Measurements from ENCODE around the gene ADIPOQ.
"Not testable (repeated sequence)": the region's sequence is repeated elsewhere in the genome, so short reads cannot be mapped to it uniquely, and the experiment has no call there.

The ADIPOQ gene

DNA sequence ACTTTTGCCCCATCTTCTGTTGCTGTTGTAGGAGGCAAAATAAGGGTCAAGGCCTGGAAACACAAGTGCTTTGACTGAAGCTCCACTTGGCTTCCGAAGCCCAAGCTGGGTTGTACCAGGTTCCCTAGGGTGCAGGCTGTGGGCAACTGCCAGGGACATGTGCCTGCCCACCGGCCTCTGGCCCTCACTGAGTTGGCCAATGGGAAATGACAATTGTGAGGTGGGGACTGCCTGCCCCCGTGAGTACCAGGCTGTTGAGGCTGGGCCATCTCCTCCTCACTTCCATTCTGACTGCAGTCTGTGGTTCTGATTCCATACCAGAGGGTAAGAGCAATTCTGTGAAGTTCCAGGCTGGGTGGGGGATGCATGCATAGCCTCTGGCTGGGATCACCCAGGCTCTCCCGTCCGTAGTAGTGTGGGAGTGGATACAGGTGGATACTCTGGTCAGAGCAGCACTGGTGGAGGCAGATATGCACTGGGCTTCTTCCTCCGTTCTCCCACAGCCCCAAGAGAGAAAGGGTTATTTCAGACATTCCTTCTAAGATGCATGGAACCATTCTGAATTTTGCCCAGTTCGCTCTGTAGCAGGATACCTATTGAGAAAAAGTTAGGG, at the start of gene ADIPOQ:
Gene ADIPOQ, plus strand, starts transcription at position 285 of the 613 bp plus-strand sequence. CDS start 10,349 bp downstream, outside the sequence.
- no peak for DNase-seq

- DNase-seq = no peak
Measured at GRCh38 chr3:186798239-186798874, 44.2 kb upstream of the ADIPOQ start.

DNA sequence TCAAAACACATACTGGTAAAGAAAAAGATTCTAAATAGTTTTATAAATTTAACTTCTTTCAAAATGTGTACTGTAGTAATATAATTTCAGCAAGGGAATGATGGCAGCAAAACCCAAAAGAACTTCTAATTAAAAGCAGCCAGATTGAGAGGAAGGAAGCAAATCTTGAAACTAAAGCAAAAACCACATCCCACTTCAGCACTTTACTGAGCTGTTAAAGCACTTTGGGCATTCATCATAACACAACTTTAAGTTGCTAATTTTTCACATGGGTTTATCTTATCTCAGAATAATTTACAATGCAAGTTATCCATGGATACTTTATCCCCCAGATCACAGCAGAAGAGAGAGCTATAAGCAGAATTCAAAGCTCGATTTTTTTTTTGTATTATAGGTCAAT, 42.2 kb upstream of the ADIPOQ start:
- DNase-seq = no peak

GRCh38 chr3:186802701-186803100, 39.8 kb upstream of the ADIPOQ start:
- no peak for DNase-seq

- DNase-seq = not testable (repeated sequence)
Measured at GRCh38 chr3:186803447-186803846, 39.1 kb upstream of the ADIPOQ start.

GRCh38 chr3:186806089-186807055, 36.1 kb upstream of the ADIPOQ start, which contains the start of gene RFC4:
RFC4 (minus strand) TSS chr3:186806482; CDS start chr3:186804713, 1,769 bp downstream.
- peak; percentile 83 for DNase-seq

- DNase-seq = peak; percentile 13
Measured at GRCh38 chr3:186807231-186807630, 35.3 kb upstream of the ADIPOQ start.

GRCh38 chr3:186810336-186810996, 32.0 kb upstream of the ADIPOQ start:
- no peak for DNase-seq

DNA sequence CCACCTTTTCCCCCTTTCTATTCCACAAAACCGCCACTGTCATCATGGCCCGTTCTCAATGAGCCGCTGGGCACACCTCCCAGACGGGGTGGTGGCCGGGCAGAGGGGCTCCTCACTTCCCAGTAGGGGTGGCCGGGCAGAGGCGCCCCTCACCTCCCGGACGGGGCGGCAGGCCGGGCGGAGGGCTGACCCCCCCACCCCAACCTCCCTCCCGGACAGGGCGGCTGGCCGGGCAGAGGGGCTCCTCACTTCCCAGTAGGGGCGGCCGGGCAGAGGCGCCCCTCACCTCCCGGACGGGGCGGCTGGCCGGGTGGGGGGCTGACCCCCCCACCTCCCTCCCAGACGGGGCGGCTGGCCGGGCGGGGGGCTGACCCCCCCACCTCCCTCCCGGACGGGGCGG, 31.2 kb upstream of the ADIPOQ start:
- not testable (repeated sequence) for DNase-seq

GRCh38 chr3:186814100-186814499, 28.4 kb upstream of the ADIPOQ start:
- DNase-seq = no peak

GRCh38 chr3:186815435-186815834, 27.1 kb upstream of the ADIPOQ start:
- no peak for DNase-seq

GRCh38 chr3:186818516-186818915, 24.0 kb upstream of the ADIPOQ start:
- DNase-seq = no peak

DNA sequence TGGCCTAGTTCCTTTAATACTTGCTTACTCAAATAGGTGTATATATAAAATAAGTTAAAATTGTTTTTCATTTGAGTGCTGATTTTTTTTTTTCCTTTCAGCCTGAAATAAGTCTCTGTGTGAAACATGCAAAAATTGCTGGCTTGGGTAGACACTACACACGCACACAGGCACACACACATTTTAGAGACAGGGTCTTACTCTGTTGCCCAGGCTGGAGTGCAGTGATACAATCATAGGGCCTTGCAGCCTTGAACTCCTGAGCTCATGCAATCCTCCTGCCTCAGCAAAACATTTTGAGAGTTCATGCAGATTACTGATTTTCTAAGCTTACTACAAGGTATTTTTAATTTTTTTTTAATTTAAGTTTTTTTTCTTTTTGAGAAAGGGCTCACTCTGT, 23.6 kb upstream of the ADIPOQ start:
- no peak for DNase-seq

DNA sequence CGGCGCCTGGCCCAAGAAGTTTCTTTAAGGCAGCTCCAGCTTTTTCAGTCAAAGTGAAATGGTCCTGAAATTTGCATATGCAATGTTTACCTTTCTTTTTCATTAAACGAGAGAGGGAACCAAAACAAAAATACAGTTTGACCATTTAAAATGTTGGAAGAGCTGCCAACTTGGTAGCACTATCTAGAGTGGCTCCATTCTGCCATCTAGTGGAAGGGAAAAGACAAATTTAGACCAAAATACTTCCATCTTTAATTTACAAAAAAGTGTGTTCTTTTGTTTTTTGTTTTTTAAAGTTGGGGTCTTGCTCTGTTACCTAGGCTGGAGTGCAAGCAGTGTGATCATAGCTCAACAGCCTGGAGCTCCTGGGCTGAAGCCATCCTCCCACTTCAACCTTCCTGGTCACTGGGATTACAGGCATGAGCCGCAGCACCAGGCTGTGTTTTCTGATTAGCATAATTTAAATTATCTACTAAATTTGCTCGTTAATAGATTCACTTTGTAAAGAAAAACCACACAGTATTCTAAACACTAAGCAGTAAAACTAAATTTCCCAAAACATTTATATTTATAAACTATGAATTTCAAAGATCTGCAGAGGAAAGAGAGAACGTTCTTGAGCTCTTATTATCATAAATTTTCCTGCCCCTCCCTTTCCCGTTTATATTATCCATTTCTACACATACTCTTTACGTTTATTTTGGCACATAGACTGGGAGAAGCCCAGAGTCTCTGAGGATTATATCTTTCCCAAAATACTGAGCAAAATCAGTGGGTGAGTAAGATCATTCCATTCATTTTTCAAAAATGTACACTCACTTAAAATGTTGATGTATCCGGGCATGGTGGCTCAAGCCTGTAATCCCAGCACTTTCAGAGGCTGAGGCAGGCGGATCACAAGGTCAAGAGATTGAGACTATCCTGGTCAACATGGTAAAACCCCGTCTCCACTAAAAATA, 20.8 kb upstream of the ADIPOQ start:
- peak; percentile 66 for DNase-seq

GRCh38 chr3:186822388-186822759, 20.1 kb upstream of the ADIPOQ start:
- not testable (repeated sequence) for DNase-seq

DNA sequence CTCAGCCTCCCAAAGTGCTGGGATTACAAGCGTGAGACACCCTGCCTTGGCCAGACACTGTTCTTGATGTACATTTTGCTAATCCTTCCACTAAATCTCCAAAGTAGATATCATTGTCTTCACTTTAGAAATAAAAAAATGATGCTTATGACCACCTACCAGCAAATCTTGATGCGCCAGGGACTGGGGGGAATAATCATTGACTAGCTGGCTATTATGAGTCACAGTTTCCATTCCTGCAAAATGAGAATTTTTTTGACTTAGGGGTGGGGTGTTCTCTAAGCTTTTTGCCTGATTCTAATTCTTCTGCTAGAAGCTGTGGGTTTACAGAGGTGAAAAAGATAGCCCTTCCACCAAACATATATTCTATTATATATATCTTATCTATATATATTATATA, 19.1 kb upstream of the ADIPOQ start:
- DNase-seq = no peak

GRCh38 chr3:186824430-186825139, 17.9 kb upstream of the ADIPOQ start:
- no peak for DNase-seq

DNA sequence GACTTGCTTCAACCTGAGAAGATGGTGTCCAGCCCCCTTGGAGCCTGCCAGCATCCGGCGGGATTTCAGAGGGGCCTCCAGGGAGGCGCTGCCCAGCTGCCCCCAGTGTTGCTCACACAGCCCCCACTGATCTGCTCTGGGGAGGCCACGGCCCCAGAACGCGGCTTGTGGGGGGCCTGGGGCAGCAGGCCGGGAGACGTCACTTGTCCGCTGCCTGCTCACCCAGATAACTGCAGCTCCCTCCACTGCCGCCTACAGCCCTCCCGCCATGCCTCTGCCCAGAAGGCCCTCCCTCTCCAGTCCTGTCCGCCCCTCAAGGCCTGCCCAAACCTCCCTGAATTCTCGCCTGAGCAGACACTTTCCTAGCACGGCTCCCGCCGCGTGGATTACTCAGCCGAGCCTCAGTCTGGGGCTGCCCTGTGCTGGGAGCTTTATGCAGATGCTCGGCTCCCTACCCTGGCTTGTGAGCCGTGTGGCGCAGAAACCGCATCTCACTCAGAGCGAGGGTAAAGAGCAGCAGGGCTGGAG, 17.2 kb upstream of the ADIPOQ start:
- DNase-seq = no peak

DNA sequence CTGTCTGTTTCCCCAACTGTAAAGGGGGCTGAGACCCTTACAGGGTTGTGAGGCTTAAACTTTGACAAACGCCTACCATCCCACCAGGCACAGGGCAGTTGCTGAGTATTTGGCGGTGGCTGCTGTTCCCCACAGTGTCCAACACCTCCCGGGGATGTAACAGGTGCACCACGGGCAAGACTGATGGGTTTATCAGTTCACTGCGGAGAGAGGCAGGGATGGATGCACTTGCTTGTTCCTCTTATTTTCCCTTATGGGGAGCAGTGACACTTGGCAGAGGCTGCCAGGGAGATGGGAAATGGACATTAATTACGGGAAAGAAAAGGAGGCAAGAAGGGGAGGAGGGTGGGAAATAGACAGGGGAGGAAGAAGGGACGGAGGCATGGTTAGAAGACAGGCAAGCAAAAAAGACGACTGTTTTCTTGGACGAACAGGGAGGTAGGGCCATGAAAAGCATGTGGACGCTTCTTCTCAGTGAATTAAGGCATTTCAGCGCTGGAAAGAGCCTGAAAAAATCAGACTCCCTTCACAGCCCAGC, 16.6 kb upstream of the ADIPOQ start:
- no peak for DNase-seq

DNA sequence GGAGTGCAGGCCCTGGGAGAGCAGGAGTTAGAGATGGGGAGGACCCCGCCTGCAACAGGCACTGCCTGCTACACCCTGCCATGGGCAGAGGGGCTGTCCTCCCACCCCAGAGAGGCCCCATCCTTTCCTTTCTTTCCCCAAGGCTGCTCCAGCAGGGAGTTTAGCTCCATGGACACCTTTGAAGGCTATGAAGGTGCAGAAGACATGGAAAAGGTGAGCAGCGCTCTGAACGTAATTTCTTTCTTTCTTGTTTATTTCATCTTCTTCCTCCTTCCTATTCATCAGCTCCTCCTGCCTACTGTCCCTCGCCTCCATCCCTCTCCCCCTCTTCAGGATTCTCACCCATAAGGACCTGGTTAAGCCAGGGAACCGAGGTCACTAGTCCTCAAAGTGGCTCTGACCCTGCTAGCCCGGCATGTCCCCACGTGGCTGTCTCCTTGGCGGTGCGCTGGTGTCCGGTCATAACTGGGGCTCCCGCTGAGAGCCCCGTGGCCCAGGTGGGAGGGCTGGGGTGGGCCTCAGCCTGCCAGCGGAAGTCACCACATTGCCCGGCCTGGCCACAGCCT, 16.0 kb upstream of the ADIPOQ start:
- DNase-seq = peak; percentile 30
